Kidney (tissue), 14 donors: ENCODE results near the gene SMPD3. TPM values are rescaled to one million over a fixed set of nuclear protein-coding genes. Genes with fewer than 3 reads are reported as not detected.

Source experiments
- DNase-seq, 5 donors: peaks; one replicate each; pipeline ENCODE4 v3.0.0-alpha.2; 2013 to 2020
- FAIRE-seq: peaks from 2 replicates; lab custom pipeline; 2012; peaks lifted over from hg19 to GRCh38; lab: Jason Lieb, UNC
- H3K27ac ChIP-seq, 2 donors: one replicate each; pipeline ENCODE4 v1.7.0; 2013; ENCODE audit warnings: low read depth in 2 of 2, low read length in 2 of 2, inconsistent platforms in 1 of 2
- H3K27me3 ChIP-seq: one replicate; pipeline ENCODE4 v1.7.1; 2013; ENCODE audit warnings: low read length, inconsistent platforms; ENCODE audit not compliant: control insufficient read depth, insufficient read depth
- H3K36me3 ChIP-seq, 3 donors: one replicate each; pipeline versions ENCODE4 v1.7.0 to v1.7.1; 2013; ENCODE audit warnings: low read length in 3 of 3, control low read depth in 1 of 3, inconsistent platforms in 1 of 3; ENCODE audit not compliant: insufficient read depth in 3 of 3, control insufficient read depth in 2 of 3
- H3K4me1 ChIP-seq, 3 donors: one replicate each; pipeline versions ENCODE4 v1.7.0 to v1.7.1; 2013; ENCODE audit warnings: low read length in 3 of 3, inconsistent platforms in 1 of 3, low read depth in 1 of 3; ENCODE audit not compliant: control insufficient read depth in 2 of 3, insufficient read depth in 2 of 3
- H3K4me3 ChIP-seq, 3 donors: one replicate each; pipeline versions ENCODE4 v1.7.0 to v1.8.1; 2013; ENCODE audit warnings: low read length in 3 of 3, control low read depth in 1 of 3, inconsistent platforms in 1 of 3
- H3K9ac ChIP-seq, 3 donors: one replicate each; pipeline versions ENCODE4 v1.7.0 to v1.7.1; 2013; ENCODE audit warnings: low read length in 3 of 3, control low read depth in 1 of 3, inconsistent platforms in 1 of 3
- H3K9me3 ChIP-seq, 3 donors: one replicate each; pipeline versions ENCODE4 v1.7.0 to v1.7.1; 2013; ENCODE audit warnings: low read length in 3 of 3, control low read depth in 1 of 3, inconsistent platforms in 1 of 3; ENCODE audit not compliant: control insufficient read depth in 2 of 3, insufficient read depth in 1 of 3
- intact Hi-C: fragments of 100-400 bp; cut with DNase I; formaldehyde crosslinking; loops from one replicate; pipeline ENCODE4 v1.11.1; 2022
- polyA plus RNA-seq: library from polyadenylated mRNA; stranded (reverse); fragments of 350-450 nt; fragmentation: Illumina TruSeq; extraction: RNeasy Lipid Tissue Mini Kit (QIAGEN cat#74804); gene quantifications from one replicate; pipeline ENCODE4 v1.2.3, GENCODE V29; 2014; ENCODE audit warnings: low read depth, low replicate concordance; ENCODE audit not compliant: insufficient read depth
- total RNA-seq: library from RNA; stranded (reverse); fragmentation: NEBNext Ultra II Directional; extraction: Animal tissue kit (Norgen Biotek cat#: 25700); gene quantifications from one replicate; pipeline ENCODE4 v1.2.1, GENCODE V29; 2021
- TF ChIP-seq, protein P1 (sequence below): IDR thresholded peaks from 3 replicates; pipeline ENCODE4 v1.5.1; 2012; ENCODE audit warnings: mild to moderate bottlenecking, moderate library complexity, borderline replicate concordance; ENCODE audit not compliant: insufficient read depth; ENCODE audit errors: extremely low read depth
- donor health status: control.
- donor health status: control.
- donor health status: control.
- donor health status: control.
- donor health status: control.
- donor health status: DM: yes; HTN: yes; CAD: no.
- donor health status: Normal renal cell carcinoma (clear cell type).

SMPD3 gene
- total and polyA plus RNA-seq, 2 donors from 2014 or later, result 0.28 to 0.72 TPM

DNA sequence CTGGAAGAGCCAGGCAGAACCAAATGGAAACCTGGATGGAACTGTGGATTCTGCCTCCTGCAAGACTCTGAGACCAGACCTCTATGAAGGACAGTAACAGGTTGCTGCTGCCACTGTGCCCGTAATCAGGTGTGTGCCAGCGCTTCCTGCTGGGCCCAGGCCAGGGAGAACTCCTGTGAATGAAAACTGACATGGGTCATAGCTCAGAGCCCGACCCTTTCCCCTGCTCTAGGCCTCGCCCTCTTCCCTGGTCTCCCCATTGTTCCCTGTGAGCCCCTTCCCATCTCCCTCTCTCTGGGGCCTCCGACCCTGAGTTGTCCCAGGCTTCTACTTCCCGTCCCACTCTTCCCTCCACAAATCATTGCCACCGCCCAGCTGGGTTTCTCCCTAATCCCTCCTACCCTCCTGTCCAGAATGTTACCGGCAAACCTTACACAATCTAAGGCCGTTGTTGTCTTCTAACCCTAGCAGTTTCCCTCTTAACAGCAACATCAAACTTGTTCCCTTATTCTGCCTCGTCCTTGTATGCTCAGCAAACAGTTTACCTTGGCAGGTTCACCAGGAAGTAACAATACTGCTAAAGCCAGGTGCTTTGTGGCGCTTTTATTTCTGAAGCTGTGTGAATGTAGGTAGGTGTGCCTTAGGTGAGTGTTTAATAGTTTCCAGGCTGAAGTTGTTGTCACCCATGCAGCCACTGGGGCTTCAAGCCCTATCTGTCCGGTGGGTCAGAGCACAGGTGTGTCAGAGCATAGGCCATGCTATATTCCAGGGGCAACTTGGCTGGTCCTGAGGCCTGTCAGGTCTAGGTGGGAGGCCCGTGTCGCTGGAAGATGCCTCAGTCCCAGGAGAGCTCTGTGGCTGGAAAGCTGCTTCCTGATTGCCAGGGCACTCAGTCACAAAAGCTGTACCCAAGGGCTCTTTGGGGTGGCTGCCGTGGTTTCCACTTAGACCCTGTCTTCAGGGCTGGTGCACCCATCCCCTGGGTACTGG lies 32.0 kb downstream of the SMPD3 start:
- H3K4me3 ChIP-seq, result no peak overlapping the region
- H3K36me3 ChIP-seq, result no peaks in the 10 kb centered on the region
- intact Hi-C loops, result no loop called here
- no peak overlapping the region for H3K27ac ChIP-seq
- no peaks in the 10 kb centered on the region for H3K9me3 ChIP-seq
- H3K9ac ChIP-seq, result no peak overlapping the region
- TF ChIP-seq, protein P1, sequence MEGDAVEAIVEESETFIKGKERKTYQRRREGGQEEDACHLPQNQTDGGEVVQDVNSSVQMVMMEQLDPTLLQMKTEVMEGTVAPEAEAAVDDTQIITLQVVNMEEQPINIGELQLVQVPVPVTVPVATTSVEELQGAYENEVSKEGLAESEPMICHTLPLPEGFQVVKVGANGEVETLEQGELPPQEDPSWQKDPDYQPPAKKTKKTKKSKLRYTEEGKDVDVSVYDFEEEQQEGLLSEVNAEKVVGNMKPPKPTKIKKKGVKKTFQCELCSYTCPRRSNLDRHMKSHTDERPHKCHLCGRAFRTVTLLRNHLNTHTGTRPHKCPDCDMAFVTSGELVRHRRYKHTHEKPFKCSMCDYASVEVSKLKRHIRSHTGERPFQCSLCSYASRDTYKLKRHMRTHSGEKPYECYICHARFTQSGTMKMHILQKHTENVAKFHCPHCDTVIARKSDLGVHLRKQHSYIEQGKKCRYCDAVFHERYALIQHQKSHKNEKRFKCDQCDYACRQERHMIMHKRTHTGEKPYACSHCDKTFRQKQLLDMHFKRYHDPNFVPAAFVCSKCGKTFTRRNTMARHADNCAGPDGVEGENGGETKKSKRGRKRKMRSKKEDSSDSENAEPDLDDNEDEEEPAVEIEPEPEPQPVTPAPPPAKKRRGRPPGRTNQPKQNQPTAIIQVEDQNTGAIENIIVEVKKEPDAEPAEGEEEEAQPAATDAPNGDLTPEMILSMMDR, result no peak
- FAIRE-seq, result no peak
- no peaks in the 10 kb centered on the region for H3K27me3 ChIP-seq
- no peak for DNase-seq
- H3K4me1 ChIP-seq, result peaks cover 0 to 4% (median 0%) of the 10 kb centered on the region in 3 donors

GRCh38 chr16:68414581-68414980 lies 33.7 kb downstream of the SMPD3 start:
- Histone ChIP-seq H3K4me1 (peaks cover 0 to 4% (median 0%) of the 10 kb centered on the region in 3 donors), H3K9ac (no peak overlapping the region), H3K36me3 (no peaks in the 10 kb centered on the region), H3K27ac (no peak overlapping the region), H3K9me3 (no peaks in the 10 kb centered on the region), H3K4me3 (no peak overlapping the region), H3K27me3 (no peaks in the 10 kb centered on the region)
- TF ChIP-seq, protein P1, result no peak
- FAIRE-seq, result no peak
- intact Hi-C loops, result no loop called here
- DNase-seq, result no peak

DNA sequence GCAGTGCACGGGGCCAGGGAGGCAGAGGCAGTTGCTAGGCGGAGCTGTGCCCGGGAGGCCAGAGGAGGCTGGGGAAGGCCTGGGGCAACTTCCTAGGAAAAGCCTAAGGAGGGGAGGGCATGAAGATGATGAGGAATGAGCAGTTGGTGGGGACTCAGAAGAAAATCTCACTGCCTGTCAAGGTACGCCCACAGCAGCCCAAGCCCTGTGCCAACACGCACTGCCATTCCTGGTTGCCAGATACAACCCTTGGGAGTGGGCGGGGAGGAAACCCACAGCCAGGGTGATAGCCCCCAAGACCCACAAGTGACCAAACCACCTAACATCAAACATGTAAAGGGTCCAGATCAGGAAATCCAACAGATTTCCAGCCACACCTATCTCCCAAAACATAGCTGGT lies 36.2 kb downstream of the SMPD3 start:
- DNase-seq (no peak), FAIRE-seq (no peak)
- TF ChIP-seq, protein P1, result no peak
- no peak overlapping the region for H3K4me3 ChIP-seq
- H3K9me3 ChIP-seq, result no peaks in the 10 kb centered on the region
- H3K36me3 ChIP-seq, result no peaks in the 10 kb centered on the region
- H3K27ac ChIP-seq, result no peak overlapping the region
- intact Hi-C loops, result no loop called here
- H3K4me1 ChIP-seq, result peaks cover 0 to 3% (median 0%) of the 10 kb centered on the region in 3 donors
- no peaks in the 10 kb centered on the region for H3K27me3 ChIP-seq
- H3K9ac ChIP-seq, result no peak overlapping the region
